Ammon's horn (tissue), 1 donor: ENCODE data around the gene MAN2A1.
A peak's percentile ranks its signal among the peaks of the same experiment; 100 is the strongest.

Experiments used
- DNase-seq: peaks from one replicate; pipeline ENCODE4 v3.0.0-alpha.2; 2016; ENCODE audit warnings: low spot score

The MAN2A1 gene

GRCh38 chr5:109707531-109707930 lies 17.8 kb downstream of the MAN2A1 start:
- no peak for DNase-seq

GRCh38 chr5:109708813-109709212 lies 19.1 kb downstream of the MAN2A1 start:
- DNase-seq = no peak

GRCh38 chr5:109709225-109709624 lies 19.5 kb downstream of the MAN2A1 start:
- no peak for DNase-seq

- DNase-seq = no peak
These were observed 21.9 kb downstream of the MAN2A1 start for GRCh38 chr5:109711673-109712072.

- no peak for DNase-seq
These were observed 23.7 kb downstream of the MAN2A1 start for GRCh38 chr5:109713453-109713852.

- no peak for DNase-seq
These were observed 24.9 kb downstream of the MAN2A1 start for GRCh38 chr5:109714592-109714991.

GRCh38 chr5:109718216-109718615 lies 28.5 kb downstream of the MAN2A1 start:
- no peak for DNase-seq

- no peak for DNase-seq
These were observed 28.9 kb downstream of the MAN2A1 start for GRCh38 chr5:109718632-109719031.

- DNase-seq = no peak
These were observed 30.3 kb downstream of the MAN2A1 start for GRCh38 chr5:109719978-109720377.

GRCh38 chr5:109721741-109722140 lies 32.0 kb downstream of the MAN2A1 start:
- no peak for DNase-seq

GRCh38 chr5:109723606-109724005 lies 33.9 kb downstream of the MAN2A1 start:
- DNase-seq = no peak

GRCh38 chr5:109725135-109725534 lies 35.4 kb downstream of the MAN2A1 start:
- no peak for DNase-seq

- DNase-seq = no peak
These were observed 50.3 kb downstream of the MAN2A1 start for GRCh38 chr5:109739741-109740728.

- DNase-seq = no peak
These were observed 51.2 kb downstream of the MAN2A1 start for GRCh38 chr5:109740966-109741365.

GRCh38 chr5:109741390-109741789 lies 51.7 kb downstream of the MAN2A1 start:
- no peak for DNase-seq

GRCh38 chr5:109743041-109743531 lies 53.4 kb downstream of the MAN2A1 start:
- no peak for DNase-seq

- peak; percentile 33 for DNase-seq
These were observed 54.1 kb downstream of the MAN2A1 start for GRCh38 chr5:109743770-109744212.

GRCh38 chr5:109744261-109744660 lies 54.5 kb downstream of the MAN2A1 start:
- no peak for DNase-seq

- no peak for DNase-seq
These were observed 58.8 kb downstream of the MAN2A1 start for GRCh38 chr5:109748546-109748945.

GRCh38 chr5:109750463-109750862 lies 60.7 kb downstream of the MAN2A1 start:
- DNase-seq = no peak

GRCh38 chr5:109753279-109753678 lies 63.6 kb downstream of the MAN2A1 start:
- no peak for DNase-seq

GRCh38 chr5:109754319-109754718 lies 64.6 kb downstream of the MAN2A1 start:
- DNase-seq = no peak

- no peak for DNase-seq
These were observed 66.0 kb downstream of the MAN2A1 start for GRCh38 chr5:109755761-109756160.
